ENCODE data around the gene GATA6.

Gene GATA6

GRCh38 chr18:22250591-22250996 is 81.2 kb downstream of the GATA6 start:
- DNase-seq = no peak

Data from islet precursor cell (in vitro differentiated cells).